ENCODE measurements around the gene P2RX5.

GRCh38 chr17:3630781-3631180, 65.2 kb downstream of the P2RX5 start:
- TF ChIP-seq, protein P1, sequence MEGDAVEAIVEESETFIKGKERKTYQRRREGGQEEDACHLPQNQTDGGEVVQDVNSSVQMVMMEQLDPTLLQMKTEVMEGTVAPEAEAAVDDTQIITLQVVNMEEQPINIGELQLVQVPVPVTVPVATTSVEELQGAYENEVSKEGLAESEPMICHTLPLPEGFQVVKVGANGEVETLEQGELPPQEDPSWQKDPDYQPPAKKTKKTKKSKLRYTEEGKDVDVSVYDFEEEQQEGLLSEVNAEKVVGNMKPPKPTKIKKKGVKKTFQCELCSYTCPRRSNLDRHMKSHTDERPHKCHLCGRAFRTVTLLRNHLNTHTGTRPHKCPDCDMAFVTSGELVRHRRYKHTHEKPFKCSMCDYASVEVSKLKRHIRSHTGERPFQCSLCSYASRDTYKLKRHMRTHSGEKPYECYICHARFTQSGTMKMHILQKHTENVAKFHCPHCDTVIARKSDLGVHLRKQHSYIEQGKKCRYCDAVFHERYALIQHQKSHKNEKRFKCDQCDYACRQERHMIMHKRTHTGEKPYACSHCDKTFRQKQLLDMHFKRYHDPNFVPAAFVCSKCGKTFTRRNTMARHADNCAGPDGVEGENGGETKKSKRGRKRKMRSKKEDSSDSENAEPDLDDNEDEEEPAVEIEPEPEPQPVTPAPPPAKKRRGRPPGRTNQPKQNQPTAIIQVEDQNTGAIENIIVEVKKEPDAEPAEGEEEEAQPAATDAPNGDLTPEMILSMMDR (IDR thresholded peaks at IDR 0.05), result no peak
- TF ChIP-seq POLR2AphosphoS5 (IDR thresholded peaks at IDR 0.05; ENCODE audit: low read depth, low read length) (no peak), TCF7L2 (IDR thresholded peaks at IDR 0.05; ENCODE audit: low read depth, low read length) (no peak), SIN3A (IDR thresholded peaks at IDR 0.05; ENCODE audit: borderline replicate concordance, insufficient read depth, low read depth, low read length) (no peak)

Data from Panc1 (cell line).